GM06990 (cell line): ENCODE measurements around the gene CBFA2T3.

Experiments used
- DNase-seq: peaks from one replicate; pipeline ENCODE4 v3.0.0-alpha.2; 2011; ENCODE audit not compliant: insufficient read length; ENCODE audit errors: extremely low read depth
- H3K27me3 ChIP-seq: replicated peaks from 2 replicates; pipeline ENCODE4 v1.6.0; 2011; ENCODE audit warnings: low read length; ENCODE audit not compliant: control insufficient read depth, insufficient read depth
- H3K36me3 ChIP-seq: 2 replicates; pipeline ENCODE4 v1.5.1; 2011; ENCODE audit warnings: low read length; ENCODE audit not compliant: control insufficient read depth, insufficient read depth
- H3K4me3 ChIP-seq: replicated peaks from 2 replicates; pipeline ENCODE4 v1.5.1; 2011; ENCODE audit warnings: low read depth, mild to moderate bottlenecking, control low read depth, low read length
- CTCF ChIP-seq: IDR thresholded peaks from 2 replicates; pipeline ENCODE4 v1.5.1; 2011; ENCODE audit warnings: low read length, control low read depth, mild to moderate bottlenecking, inconsistent platforms; ENCODE audit not compliant: insufficient read depth, poor library complexity, severe bottlenecking

CBFA2T3 gene

DNA sequence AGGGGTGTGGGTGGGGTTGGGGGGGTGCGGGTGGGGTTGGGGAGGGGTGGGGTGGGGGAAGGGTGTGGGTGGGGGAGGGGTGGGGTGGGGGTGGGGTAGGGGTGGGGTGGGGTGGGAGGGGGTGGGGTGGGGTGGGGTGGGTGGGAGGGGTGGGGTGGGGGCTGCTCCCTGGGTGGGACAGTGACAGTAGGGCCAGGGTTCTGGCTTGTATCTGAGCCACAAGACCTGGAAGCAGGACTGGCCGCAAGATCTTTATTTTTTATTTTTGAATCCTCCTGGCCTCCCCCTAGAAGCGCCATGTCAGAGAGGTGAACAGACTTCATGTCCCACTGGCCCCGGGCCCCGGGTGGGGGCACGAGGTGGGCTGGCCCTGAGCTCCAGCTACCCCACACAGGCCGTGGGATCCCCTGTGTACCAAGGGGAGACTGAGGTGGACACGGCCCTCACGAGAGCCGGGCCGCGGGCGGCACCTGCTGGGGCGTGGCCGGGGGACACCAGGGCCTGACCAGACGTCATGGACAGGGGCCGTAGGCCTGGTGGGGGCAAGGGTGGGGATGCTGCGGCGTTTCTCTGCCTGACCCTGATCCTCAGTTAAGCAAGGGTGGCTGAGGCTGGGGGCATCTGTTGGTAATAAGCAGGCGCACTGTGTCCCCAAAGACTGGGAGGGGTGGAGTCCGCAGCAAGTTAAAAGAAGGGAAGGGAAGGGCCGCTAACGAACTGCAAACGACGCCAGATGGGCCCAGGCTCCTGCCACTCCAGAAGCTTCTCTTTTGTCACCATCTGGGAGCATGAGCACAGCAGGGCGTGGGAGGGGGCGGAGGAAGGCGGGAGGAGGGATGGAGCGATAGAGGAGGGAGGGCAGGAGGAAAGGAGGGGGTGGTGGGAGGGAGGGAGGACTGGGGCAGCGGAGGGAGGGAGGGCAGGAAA lies 88.3 kb downstream of the CBFA2T3 start:
- no peaks in the 10 kb centered on the region for H3K27me3 ChIP-seq
- peaks cover 41% of the 10 kb centered on the region for H3K36me3 ChIP-seq
- DNase-seq, result no peak
- H3K4me3 ChIP-seq, result no peak overlapping the region
- TF ChIP-seq CTCF, result no peak

GRCh38 chr16:88888057-88888456 lies 89.0 kb downstream of the CBFA2T3 start:
- no peak for DNase-seq
- peaks cover 47% of the 10 kb centered on the region for H3K36me3 ChIP-seq
- no peak for TF ChIP-seq CTCF
- H3K27me3 ChIP-seq, result no peaks in the 10 kb centered on the region
- H3K4me3 ChIP-seq, result no peak overlapping the region

DNA sequence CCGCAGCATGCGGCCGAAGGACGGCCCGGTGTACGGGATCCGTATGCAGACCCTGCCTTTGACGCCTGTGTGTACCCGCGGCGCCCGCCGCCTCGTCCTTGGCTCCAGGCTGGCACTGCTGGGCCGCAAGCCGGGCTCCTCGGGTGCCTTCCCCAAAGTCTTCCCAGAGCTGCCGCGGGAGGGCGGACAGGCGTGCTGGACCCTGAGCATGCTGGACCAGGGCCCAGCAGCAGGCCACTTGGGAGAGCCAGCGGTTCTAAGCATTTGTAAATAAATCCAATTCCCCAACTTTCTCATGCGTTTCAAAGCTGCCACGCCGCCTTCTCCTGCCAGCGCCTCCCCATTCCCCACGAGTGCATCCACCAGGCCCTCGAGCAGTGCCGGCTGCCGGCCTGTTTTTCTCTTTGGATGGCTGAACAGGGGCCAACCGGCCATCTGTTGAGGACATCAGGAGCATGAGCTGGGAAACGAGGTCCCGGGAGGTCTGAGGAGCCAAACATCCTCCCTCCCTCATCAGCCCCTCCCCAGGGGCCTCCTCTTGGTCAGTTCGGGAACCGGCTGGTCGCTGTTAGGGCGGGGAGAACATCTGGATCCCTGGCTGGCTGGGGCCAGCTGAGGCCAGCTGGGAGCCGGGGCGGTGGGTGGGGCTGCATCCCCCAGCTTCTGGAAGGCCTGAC lies 90.0 kb downstream of the CBFA2T3 start:
- no peak for DNase-seq
- no peak overlapping the region for H3K4me3 ChIP-seq
- no peaks in the 10 kb centered on the region for H3K27me3 ChIP-seq
- no peak for TF ChIP-seq CTCF
- H3K36me3 ChIP-seq, result peaks cover 51% of the 10 kb centered on the region

- no peak for DNase-seq
- no peaks in the 10 kb centered on the region for H3K27me3 ChIP-seq
- TF ChIP-seq CTCF, result no peak
- H3K36me3 ChIP-seq, result peaks cover 51% of the 10 kb centered on the region
- H3K4me3 ChIP-seq, result no peak overlapping the region
Measured at GRCh38 chr16:88886420-88886844, 90.6 kb downstream of the CBFA2T3 start.

DNA sequence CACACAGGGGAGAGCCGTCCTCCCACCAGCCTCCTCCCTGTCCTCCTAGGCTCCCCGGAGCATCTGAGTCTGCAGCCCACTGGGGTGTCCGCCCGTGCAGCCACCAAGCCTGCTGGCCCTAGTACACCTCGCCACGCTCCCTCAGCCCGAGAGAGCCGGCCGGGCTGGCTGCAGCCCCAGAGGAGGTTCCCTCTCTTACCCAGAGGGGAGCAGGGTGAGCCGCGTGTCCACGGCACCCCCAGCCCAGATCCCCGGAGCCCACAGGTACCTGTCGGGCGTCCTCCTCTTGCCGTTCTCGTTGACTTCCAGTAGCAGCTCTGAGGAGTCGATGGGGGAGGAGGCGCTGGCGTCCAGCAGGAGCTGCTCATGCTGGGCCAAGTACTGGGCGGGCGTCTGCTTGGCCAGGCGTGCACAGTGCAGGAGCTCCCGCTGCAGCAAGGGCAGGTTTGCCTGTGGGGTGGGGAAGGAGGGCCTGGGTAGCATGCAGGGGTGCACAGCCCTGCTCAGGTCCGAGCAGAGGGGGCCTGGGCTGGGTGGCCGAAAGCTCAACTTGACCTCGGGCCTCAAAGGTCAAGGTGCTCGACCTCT lies 91.2 kb downstream of the CBFA2T3 start:
- Histone ChIP-seq H3K4me3 (no peak overlapping the region), H3K36me3 (peaks cover 54% of the 10 kb centered on the region), H3K27me3 (no peaks in the 10 kb centered on the region)
- no peak for TF ChIP-seq CTCF
- DNase-seq, result no peak
